HTR-8/SVneo (cell line): ENCODE data around the gene MDH1.
"Not testable (repeated sequence)": the region's sequence is repeated elsewhere in the genome, so short reads cannot be mapped to it uniquely, and the experiment has no call there.

Experiments used
- DNase-seq: peaks from one replicate; pipeline ENCODE4 v3.0.0; 2011; ENCODE audit warnings: low spot score, mixed read lengths; ENCODE audit not compliant: insufficient read length
- FAIRE-seq: peaks from 2 replicates; lab custom pipeline; 2011; peaks lifted over from hg19 to GRCh38; lab: Jason Lieb, UNC

MDH1 gene

GRCh38 chr2:63588385-63589147 is at the start of gene MDH1, which contains the start of gene WDPCP:
TSS of gene MDH1 (plus strand) at chr2:63588963. CDS start at chr2:63589044, 81 bp downstream.
TSS of gene WDPCP (minus strand) at chr2:63588477. CDS start at chr2:63588271, 206 bp downstream.
- DNase-seq (peak; percentile 91), FAIRE-seq (peak; percentile 95)

- no peak for FAIRE-seq
- DNase-seq, result no peak
Measured at GRCh38 chr2:63539416-63540162, 49.2 kb upstream of the MDH1 start.

- DNase-seq (no peak), FAIRE-seq (no peak)
Measured at GRCh38 chr2:63544017-63544627, 44.6 kb upstream of the MDH1 start.

GRCh38 chr2:63545023-63545422 is 43.7 kb upstream of the MDH1 start:
- no peak for FAIRE-seq

GRCh38 chr2:63553049-63553448 is 35.7 kb upstream of the MDH1 start:
- DNase-seq (no peak), FAIRE-seq (no peak)

More at GRCh38 chr2:63545023-63545422, 43.7 kb upstream of the MDH1 start:
- DNase-seq, result no peak

GRCh38 chr2:63555299-63555698 is 33.5 kb upstream of the MDH1 start:
- FAIRE-seq (no peak), DNase-seq (no peak)

- DNase-seq (no peak), FAIRE-seq (no peak)
Measured at GRCh38 chr2:63555931-63556330, 32.8 kb upstream of the MDH1 start.

- not testable (repeated sequence) for FAIRE-seq, DNase-seq
Measured at GRCh38 chr2:63557819-63558218, 30.9 kb upstream of the MDH1 start.

- DNase-seq, FAIRE-seq: not testable (repeated sequence)
Measured at GRCh38 chr2:63558922-63559321, 29.8 kb upstream of the MDH1 start.

GRCh38 chr2:63562751-63563150 is 26.0 kb upstream of the MDH1 start:
- DNase-seq (no peak), FAIRE-seq (no peak)

GRCh38 chr2:63569740-63570139 is 19.0 kb upstream of the MDH1 start:
- DNase-seq (no peak), FAIRE-seq (no peak)

- no peak for DNase-seq
- no peak for FAIRE-seq
Measured at GRCh38 chr2:63571291-63571690, 17.5 kb upstream of the MDH1 start.

- DNase-seq (no peak), FAIRE-seq (no peak)
Measured at GRCh38 chr2:63572001-63572400, 16.8 kb upstream of the MDH1 start.

- DNase-seq, FAIRE-seq: not testable (repeated sequence)
Measured at GRCh38 chr2:63573026-63573425, 15.7 kb upstream of the MDH1 start.

GRCh38 chr2:63573726-63574345 is 14.9 kb upstream of the MDH1 start:
- DNase-seq, FAIRE-seq: not testable (repeated sequence)

- FAIRE-seq (no peak), DNase-seq (no peak)
Measured at GRCh38 chr2:63576546-63576945, 12.2 kb upstream of the MDH1 start.

GRCh38 chr2:63578767-63579166 is 10.0 kb upstream of the MDH1 start:
- no peak for FAIRE-seq

GRCh38 chr2:63580651-63581297 is 8.0 kb upstream of the MDH1 start:
- FAIRE-seq (no peak), DNase-seq (no peak)

More at GRCh38 chr2:63578767-63579166, 10.0 kb upstream of the MDH1 start:
- no peak for DNase-seq

- no peak for DNase-seq
- FAIRE-seq, result no peak
Measured at GRCh38 chr2:63581298-63581961, 7.3 kb upstream of the MDH1 start.
